GM19395 (cell line): Measurements from ENCODE around the gene LYST.

Source experiments
- ATAC-seq: cut with Tn5 transposase; IDR thresholded peaks from one replicate; pipeline ENCODE4 v1.9.1; 2021; ENCODE audit warnings: mild to moderate bottlenecking, moderate library complexity; ENCODE audit not compliant: unreplicated experiment

LYST gene

DNA sequence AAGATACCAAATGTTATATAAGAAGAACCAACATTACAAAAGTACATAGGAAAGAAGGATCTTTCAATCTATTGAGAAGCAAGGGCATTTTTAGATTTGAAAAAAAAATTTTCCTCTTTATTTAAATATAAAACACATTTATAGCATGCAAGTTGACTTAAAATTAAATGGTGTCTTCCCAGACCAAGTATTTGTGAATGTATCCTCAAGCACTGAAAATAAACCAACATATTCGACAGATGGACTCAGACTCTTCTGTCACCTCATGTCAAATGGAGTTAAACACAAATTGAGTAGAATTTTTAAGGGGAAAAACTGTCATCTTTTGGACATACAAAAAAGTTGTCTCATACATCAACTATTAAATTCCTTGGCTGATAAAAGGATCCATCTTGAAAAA is 140.1 kb downstream of the LYST start:
- no peak for ATAC-seq

DNA sequence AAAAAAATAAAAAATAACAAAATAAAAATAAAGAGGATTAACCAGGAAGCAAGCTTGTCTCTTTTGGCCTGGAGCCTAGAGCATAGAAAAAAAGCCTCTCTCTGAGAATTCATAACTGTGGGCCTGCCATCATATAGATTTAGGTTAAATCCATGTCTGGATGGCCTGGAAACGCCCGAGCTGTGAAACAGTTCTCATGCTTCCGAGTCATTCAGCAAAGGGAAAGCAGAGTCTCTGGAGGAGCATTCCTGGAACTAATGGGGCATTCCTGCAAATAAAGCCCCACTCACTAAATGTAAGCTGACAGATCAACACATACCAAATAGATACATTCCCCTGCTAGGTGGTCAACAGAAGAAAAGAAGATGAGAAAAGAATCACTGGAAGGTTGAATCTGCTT is 141.3 kb downstream of the LYST start:
- no peak for ATAC-seq

GRCh38 chr1:235724730-235725129 is 142.0 kb downstream of the LYST start:
- ATAC-seq: no peak

DNA sequence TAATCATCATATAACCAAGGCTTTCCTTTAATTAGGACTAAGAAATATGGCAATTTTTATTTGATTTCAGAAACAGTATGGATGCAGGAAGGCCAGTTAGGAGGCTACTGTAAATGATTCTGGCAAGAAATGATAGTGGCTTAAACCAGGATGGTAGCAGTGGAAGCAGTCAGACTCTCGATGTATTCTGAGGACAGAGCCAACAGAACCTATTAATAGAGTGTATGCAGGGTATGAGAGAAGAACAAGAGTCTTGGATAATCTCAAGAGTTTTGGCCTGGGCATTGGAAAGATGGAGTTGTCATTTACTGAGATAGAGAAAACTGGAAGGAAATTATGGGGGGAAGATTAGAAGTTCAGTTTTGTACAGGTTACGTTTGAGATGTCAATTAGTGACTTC is 143.8 kb downstream of the LYST start:
- ATAC-seq: no peak

- no peak for ATAC-seq
Measured at GRCh38 chr1:235721982-235722381, 144.7 kb downstream of the LYST start.

DNA sequence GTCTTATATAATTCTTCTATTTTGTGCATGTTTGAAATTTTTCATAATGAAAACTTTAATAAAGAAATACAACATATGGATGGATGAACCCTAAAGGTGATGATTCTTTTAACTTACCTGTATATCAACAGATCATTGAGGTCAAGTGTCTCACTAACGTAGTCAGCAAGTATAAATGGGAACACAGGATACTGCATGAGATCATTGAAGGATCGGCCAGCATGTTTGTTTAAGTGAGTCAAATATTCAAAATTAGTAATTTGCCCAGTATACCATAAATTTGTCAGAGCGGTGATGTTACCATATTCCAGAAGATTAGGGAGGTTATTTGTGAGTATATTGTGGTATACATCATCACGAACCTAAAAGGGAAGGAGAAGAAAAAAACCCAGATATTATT is 146.2 kb downstream of the LYST start:
- no peak for ATAC-seq

DNA sequence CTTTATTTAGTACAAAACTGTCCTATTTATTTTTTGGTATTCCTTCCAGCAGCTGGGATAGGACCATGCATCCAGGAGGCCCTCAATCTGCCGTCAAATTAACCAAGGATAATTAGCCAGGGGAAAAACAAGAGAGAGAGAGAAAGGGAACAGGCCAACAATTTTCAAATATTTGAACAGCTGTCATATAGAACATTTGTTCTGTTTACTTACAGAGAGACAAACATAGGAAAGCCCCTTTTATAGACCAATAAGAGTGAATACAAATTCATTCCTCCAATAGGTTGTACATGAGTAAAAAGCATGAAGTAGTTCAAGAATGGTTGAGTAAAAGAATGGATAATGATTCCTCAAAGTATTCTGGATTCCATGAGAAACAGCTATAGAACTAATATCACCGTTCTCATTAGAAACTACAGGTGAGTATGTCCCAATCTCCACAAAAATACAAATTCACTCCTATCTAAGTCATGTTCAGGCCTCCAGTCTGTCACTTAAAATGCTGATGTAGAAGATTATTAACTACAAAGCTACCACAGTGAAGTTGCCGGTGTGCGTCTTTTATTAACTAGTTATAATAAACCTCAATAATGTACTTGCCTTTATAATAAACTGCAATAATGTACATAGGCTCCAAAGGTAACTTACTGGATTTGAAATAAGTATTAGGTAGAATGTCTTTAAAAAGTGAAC is 152.4 kb downstream of the LYST start:
- ATAC-seq: no peak

DNA sequence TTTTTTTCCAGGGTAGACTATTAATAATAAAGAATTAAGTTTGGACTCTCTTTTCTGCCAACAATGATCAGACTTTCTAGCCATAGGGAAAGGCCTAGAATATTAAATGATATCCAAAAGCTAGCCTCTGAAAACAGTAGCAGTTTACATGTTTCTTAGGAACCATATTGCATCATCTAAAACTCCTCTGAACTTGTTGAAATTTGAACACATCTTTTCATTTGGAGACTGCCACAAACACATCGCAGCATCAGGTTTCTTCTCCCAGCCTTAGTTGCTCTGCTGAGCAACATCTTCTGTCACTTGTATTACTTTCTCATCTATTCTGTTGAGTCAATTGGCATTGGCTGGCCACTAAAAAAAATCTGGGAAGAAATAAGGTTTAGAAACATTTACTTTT is 153.9 kb downstream of the LYST start:
- ATAC-seq: no peak

DNA sequence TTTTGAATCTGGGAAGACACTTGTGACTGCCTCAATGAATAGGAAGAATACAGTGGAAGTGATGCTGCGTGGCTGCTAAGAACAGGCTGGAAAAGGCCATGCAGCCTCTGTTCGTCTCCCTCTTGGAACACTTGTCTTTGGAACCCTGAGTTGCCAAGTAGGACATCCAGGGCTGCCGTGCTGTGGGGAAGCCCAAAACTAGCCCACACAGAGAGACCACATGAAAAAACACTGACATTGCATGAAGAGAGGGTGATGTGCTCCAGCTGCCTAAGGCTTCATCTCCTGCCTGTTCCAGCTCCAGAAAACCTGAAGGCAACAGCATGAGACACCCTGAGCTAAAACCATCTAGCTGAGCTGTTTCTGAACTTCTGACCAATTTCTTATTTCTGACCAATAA is 156.0 kb downstream of the LYST start:
- no peak for ATAC-seq

GRCh38 chr1:235709018-235709417 is 157.7 kb downstream of the LYST start:
- ATAC-seq: no peak

GRCh38 chr1:235708390-235708962 is 158.2 kb downstream of the LYST start:
- no peak for ATAC-seq

DNA sequence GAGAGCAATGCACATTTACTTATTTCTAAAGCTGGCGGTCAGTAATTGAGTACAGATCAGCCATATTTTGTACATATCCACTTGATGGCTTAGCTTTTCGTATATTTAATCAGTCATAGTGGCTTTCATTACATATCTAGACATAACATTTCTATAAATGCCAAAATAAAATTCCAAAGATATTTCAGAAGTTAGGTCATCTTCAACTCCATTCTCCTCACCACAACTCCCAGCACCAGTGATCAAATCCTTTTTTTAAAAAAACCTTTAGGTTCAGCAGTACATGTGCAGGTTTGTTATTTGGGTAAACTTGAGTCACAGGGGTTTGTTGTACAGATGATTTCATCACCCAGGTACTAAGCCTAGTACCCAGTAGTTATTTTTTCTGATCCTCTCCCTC is 163.2 kb downstream of the LYST start:
- ATAC-seq: no peak

- no peak for ATAC-seq
Measured at GRCh38 chr1:235702412-235702811, 164.3 kb downstream of the LYST start.

GRCh38 chr1:235697508-235697907 is 169.2 kb downstream of the LYST start:
- no peak for ATAC-seq

DNA sequence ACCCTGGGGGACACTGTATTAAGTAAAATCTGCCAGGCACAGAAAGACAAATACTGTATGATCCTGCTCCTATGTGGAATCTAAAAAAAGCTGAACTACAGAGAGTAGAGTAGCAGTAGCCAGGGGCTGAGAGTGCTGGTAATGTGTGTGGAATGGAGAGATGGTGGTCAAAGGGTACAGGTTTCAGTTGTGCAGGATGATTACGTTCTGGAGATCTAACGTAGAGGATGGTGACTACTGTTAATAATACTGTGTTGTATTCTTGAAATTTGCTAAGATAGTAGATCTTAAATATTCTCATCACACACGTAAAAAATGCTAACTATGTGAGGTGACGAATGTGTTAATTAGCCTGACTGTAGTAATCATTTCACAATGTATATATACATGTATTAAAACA is 177.3 kb downstream of the LYST start:
- no peak for ATAC-seq

GRCh38 chr1:235688096-235688495 is 178.6 kb downstream of the LYST start:
- ATAC-seq: no peak

DNA sequence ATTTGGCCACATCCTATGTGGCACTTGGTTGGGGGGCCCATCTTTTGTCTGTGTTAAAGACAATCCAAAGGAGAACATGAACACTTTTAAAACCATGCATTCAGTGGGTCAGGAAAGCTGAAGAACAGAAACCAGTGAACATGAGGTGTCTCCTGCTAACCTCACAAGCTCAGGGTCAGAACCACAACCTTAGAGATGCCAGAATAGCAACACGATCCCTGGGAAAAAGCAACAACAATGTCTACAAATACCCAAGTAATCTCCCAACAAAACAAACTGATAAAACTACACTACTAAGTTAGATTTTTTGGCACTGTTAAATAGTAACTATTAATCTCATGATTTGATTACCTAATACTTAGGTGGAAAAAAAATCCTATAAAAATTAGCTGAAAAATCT is 183.1 kb downstream of the LYST start:
- no peak for ATAC-seq

- ATAC-seq: no peak
Measured at GRCh38 chr1:235682216-235682615, 184.5 kb downstream of the LYST start.

- no peak for ATAC-seq
Measured at GRCh38 chr1:235679644-235680043, 187.1 kb downstream of the LYST start.

DNA sequence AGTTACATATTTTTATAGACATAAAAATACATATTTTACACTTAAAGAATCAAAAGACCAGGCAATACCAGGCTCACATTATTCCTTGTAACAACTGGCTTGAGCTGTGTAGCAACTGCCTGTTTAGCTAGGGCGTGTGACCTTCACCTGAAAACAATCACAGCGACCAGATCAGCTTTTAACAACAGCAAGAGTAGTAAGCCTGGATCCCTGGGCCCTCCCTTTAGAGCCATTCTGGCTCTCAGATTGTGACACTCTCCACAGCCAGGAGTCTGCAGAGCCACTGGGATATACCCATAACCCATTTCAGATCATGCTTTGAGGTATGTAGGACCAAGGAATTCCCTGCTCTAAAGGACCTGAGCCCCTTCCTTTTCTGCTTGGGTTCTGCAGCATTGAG is 187.7 kb downstream of the LYST start:
- no peak for ATAC-seq

GRCh38 chr1:235675152-235675890 is 191.4 kb downstream of the LYST start:
- ATAC-seq: no peak

DNA sequence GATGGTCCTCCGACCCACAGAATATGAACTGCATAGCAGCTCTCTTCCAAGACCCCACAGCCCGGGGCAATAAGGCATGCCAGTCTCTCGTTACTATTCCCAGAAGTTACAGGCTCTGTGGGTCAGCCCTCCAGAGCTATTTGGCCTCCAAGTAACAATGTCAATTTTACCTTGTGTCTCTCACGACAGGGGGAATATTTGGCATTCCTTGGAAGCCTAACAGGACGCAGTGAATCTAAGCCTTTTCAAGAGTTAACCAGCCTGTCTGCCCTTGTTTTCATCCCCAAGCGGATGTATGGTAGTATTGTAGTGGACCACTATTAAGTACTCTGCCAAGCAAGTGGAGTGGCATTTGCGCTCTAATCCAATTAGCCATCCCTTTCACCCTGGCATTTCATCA is 192.7 kb downstream of the LYST start:
- no peak for ATAC-seq
